ENCODE data around the gene TMC5. TPM values are rescaled to one million over a fixed set of nuclear protein-coding genes. Genes with fewer than 3 reads are reported as not detected.

Gene TMC5
- total and polyA plus RNA-seq, 2 of the 8 experiments (the other 6 are each of a cell fraction or from before 2014, with no cell fraction given) = 1.6 to 1.8 TPM

GRCh38 chr16:19378511-19378910 lies 39.2 kb upstream of the TMC5 start:
- Histone ChIP-seq H2BK120ac (replicated peaks; ENCODE audit: low read depth, low read length) (no peak overlapping the region), H3K14ac (ENCODE audit: insufficient read length) (no peak overlapping the region), H2BK12ac (ENCODE audit: low read depth, low read length) (no peak overlapping the region), H2BK15ac (ENCODE audit: low read length) (no peak overlapping the region), H3K56ac (replicated peaks; ENCODE audit: insufficient read length, low read depth, low read length) (no peak overlapping the region), H4K20me1 (replicated peaks in 1 of 2; ENCODE audit: control insufficient read depth in 1 of 2, insufficient read depth in 2 of 2, low read length in 2 of 2) (no peaks in the 10 kb centered on the region), H4K91ac (replicated peaks; ENCODE audit: insufficient read length, low read length) (no peak overlapping the region), H2BK5ac (ENCODE audit: low read depth, low read length) (no peak overlapping the region), H3K23ac (ENCODE audit: insufficient read length) (no peak overlapping the region), H3K27ac (ENCODE audit: low read depth, low read length) (no peak overlapping the region), H3K23me2 (ENCODE audit: low read depth, low read length) (no peaks in the 10 kb centered on the region), H3K4me3 (ENCODE audit: extremely low read depth in 1 of 4, insufficient read depth in 2 of 4, low read depth in 3 of 4, low read length in 4 of 4) (no peak overlapping the region), H3K79me2 (ENCODE audit: control insufficient read depth in 1 of 2, insufficient read depth in 2 of 2, low read length in 2 of 2) (no peaks in the 10 kb centered on the region), H3K4ac (replicated peaks; ENCODE audit: insufficient read length, low read depth, low read length) (no peak overlapping the region), H4K5ac (ENCODE audit: insufficient read length, low read depth, low read length) (no peak overlapping the region), H4K8ac (ENCODE audit: extremely low read depth, insufficient read depth, low read length) (no peak overlapping the region), H3K9ac (replicated peaks in 1 of 4; ENCODE audit: extremely low read depth in 1 of 4, low read depth in 3 of 4, low read length in 3 of 4) (no peak overlapping the region), H3K4me1 (replicated peaks in 1 of 4; ENCODE audit: control insufficient read depth in 3 of 4, insufficient read depth in 4 of 4, low read length in 3 of 4) (no peaks in the 10 kb centered on the region), H2BK20ac (ENCODE audit: low read length) (no peak overlapping the region), H3K4me2 (ENCODE audit: insufficient read depth in 1 of 2, low read depth in 2 of 2, low read length in 2 of 2) (no peak overlapping the region), H3K36me3 (ENCODE audit: control insufficient read depth in 2 of 4, insufficient read depth in 4 of 4, low read length in 3 of 4) (no peaks in the 10 kb centered on the region), H2AK5ac (ENCODE audit: low read depth, low read length) (no peak overlapping the region), H3K9me3 (ENCODE audit: insufficient read depth in 2 of 2, low read depth in 1 of 2, low read length in 1 of 2) (no peaks in the 10 kb centered on the region), H3K79me1 (ENCODE audit: low read depth, low read length) (no peaks in the 10 kb centered on the region), H3K27me3 (replicated peaks in 1 of 4; ENCODE audit: control insufficient read depth in 3 of 4, extremely low read depth in 1 of 4, insufficient read depth in 3 of 4, low read length in 3 of 4) (no peaks in the 10 kb centered on the region), H2AFZ (ENCODE audit: low read length) (no peak overlapping the region), H3K18ac (ENCODE audit: extremely low read depth, low read length) (no peak overlapping the region)
- no peak for FAIRE-seq
- WGBS, 2 experiments (ENCODE audit: extremely low coverage in 1 of 2, insufficient coverage in 1 of 2, insufficient read length in 1 of 2, insufficient replicate concordance in 2 of 2, low coverage in 1 of 2, low lambda C conversion rate in 2 of 2, missing lambda C conversion rate in 1 of 2) = 74% methylated on average over 3 of the region's 3 CpGs; no CpG with 5 or more reads in 1 of the 2 experiments
- ChIA-PET POLR2A (ENCODE audit: partially characterized antibody) (interaction anchor here (1.0 kb wide), 1 partner anchor 295 kb away, joined by 3 read pairs; no protein-coding TSS in a partner anchor), CTCF (ENCODE audit: partially characterized antibody) (interaction anchor here (0.7 to 1.8 kb wide), 6 partner anchors 12 to 293 kb away, joined by 3 to 8 read pairs (median 4); no protein-coding TSS in a partner anchor)
- DNase-seq (ENCODE audit: low read depth in 1 of 2, low spot score in 2 of 2) = no peak
- TF ChIP-seq CHD2 (IDR thresholded peaks at IDR 0.05; ENCODE audit: low read length) = no peak
- TF ChIP-seq YY1 (IDR thresholded peaks at IDR 0.05; ENCODE audit: low read depth, low read length) = no peak
- TF ChIP-seq FOSL1 (IDR thresholded peaks at IDR 0.05; ENCODE audit: insufficient read depth, low read depth, low read length) = no peak
- TF ChIP-seq HDAC6 (IDR thresholded peaks at IDR 0.05; ENCODE audit: low read depth, low read length) = no peak
